Liver (tissue), 9 donors: Measurements from ENCODE around the gene NFATC2. TPM values are rescaled to one million over a fixed set of nuclear protein-coding genes. Genes with fewer than 3 reads are reported as not detected.

Experiments
- DNase-seq: peaks from one replicate; pipeline ENCODE4 v3.0.0-alpha.2; 2017; ENCODE audit warnings: low spot score
- H3K27ac ChIP-seq, 2 donors: one replicate each; pipeline ENCODE4 v1.7.0; 2013; ENCODE audit warnings: inconsistent platforms in 2 of 2, low read length in 2 of 2, control low read depth in 1 of 2, low read depth in 1 of 2, mild to moderate bottlenecking in 1 of 2
- H3K27me3 ChIP-seq, 4 donors: one replicate each; pipeline versions ENCODE4 v1.6.1 to v1.7.0; 2013; ENCODE audit warnings: low read length in 3 of 4, inconsistent platforms in 1 of 4, mild to moderate bottlenecking in 1 of 4, moderate library complexity in 1 of 4; ENCODE audit not compliant: control insufficient read depth in 4 of 4, insufficient read depth in 4 of 4
- H3K36me3 ChIP-seq, 4 donors: one replicate each; pipeline versions ENCODE4 v1.6.1 to v1.7.0; 2013; ENCODE audit warnings: low read length in 3 of 4, mild to moderate bottlenecking in 3 of 4, low read depth in 1 of 4, moderate library complexity in 1 of 4; ENCODE audit not compliant: control insufficient read depth in 4 of 4, insufficient read depth in 3 of 4
- H3K4me1 ChIP-seq, 4 donors: one replicate each; pipeline versions ENCODE4 v1.6.1 to v1.7.0; 2013; ENCODE audit warnings: low read length in 3 of 4, mild to moderate bottlenecking in 3 of 4, moderate library complexity in 1 of 4; ENCODE audit not compliant: control insufficient read depth in 4 of 4, insufficient read depth in 4 of 4
- H3K4me3 ChIP-seq, 3 donors: one replicate each; pipeline versions ENCODE4 v1.6.1 to v1.7.0; 2013; ENCODE audit warnings: low read length in 3 of 3, control low read depth in 1 of 3, low read depth in 1 of 3, mild to moderate bottlenecking in 1 of 3
- H3K9ac ChIP-seq, 2 donors: one replicate each; pipeline ENCODE4 v1.7.0; 2013; ENCODE audit warnings: low read length in 2 of 2, mild to moderate bottlenecking in 2 of 2, moderate library complexity in 2 of 2, control low read depth in 1 of 2, low read depth in 1 of 2
- H3K9me3 ChIP-seq, 4 donors: one replicate each; pipeline versions ENCODE4 v1.6.1 to v1.7.0; 2013; ENCODE audit warnings: low read length in 3 of 4; ENCODE audit not compliant: control insufficient read depth in 4 of 4
- EGR1 ChIP-seq, 2 donors: IDR thresholded peaks; 2 replicates each; pipeline ENCODE4 v1.6.1; 2016 to 2018; ENCODE audit warnings: antibody characterized with exemption in 2 of 2, low read depth in 2 of 2
- FOXA1 ChIP-seq: IDR thresholded peaks from 2 replicates; pipeline ENCODE4 v1.6.1; 2016; ENCODE audit warnings: antibody characterized with exemption
- FOXA2 ChIP-seq: IDR thresholded peaks from 2 replicates; pipeline ENCODE4 v1.6.1; 2016; ENCODE audit warnings: antibody characterized with exemption
- GABPA ChIP-seq, 2 donors: IDR thresholded peaks in 1 of 2; conservative IDR thresholded peaks in 1 of 2; 2 replicates each; pipeline ENCODE4 v1.6.1; 2016; ENCODE audit warnings: antibody characterized with exemption in 2 of 2, mild to moderate bottlenecking in 1 of 2, moderate library complexity in 1 of 2
- HNF4A ChIP-seq, 2 donors: conservative IDR thresholded peaks; 2 replicates each; pipeline ENCODE4 v1.6.1; 2016; ENCODE audit warnings: antibody characterized with exemption in 2 of 2, mild to moderate bottlenecking in 2 of 2
- HNF4G ChIP-seq: IDR thresholded peaks from 2 replicates; pipeline ENCODE4 v1.6.1; 2016; ENCODE audit warnings: antibody characterized with exemption
- JUND ChIP-seq, 2 donors: IDR thresholded peaks; 2 replicates each; pipeline ENCODE4 v1.6.1; 2016; ENCODE audit warnings: antibody characterized with exemption in 2 of 2
- NR2F2 ChIP-seq: IDR thresholded peaks from 2 replicates; pipeline ENCODE4 v1.6.1; 2016; ENCODE audit warnings: antibody characterized with exemption
- RAD21 ChIP-seq, 2 donors: IDR thresholded peaks; 2 replicates each; pipeline ENCODE4 v1.6.1; 2016; ENCODE audit warnings: antibody characterized with exemption in 2 of 2, mild to moderate bottlenecking in 2 of 2
- RXRA ChIP-seq, 2 donors: IDR thresholded peaks; 2 replicates each; pipeline ENCODE4 v1.6.1; 2017 to 2018; ENCODE audit warnings: antibody characterized with exemption in 2 of 2, mild to moderate bottlenecking in 1 of 2
- SP1 ChIP-seq: IDR thresholded peaks from 2 replicates; pipeline ENCODE4 v1.6.1; 2018; ENCODE audit warnings: antibody characterized with exemption, mild to moderate bottlenecking
- TAF1 ChIP-seq: conservative IDR thresholded peaks from 2 replicates; pipeline ENCODE4 v1.6.1; 2016; ENCODE audit warnings: antibody characterized with exemption, mild to moderate bottlenecking
- YY1 ChIP-seq: IDR thresholded peaks from 2 replicates; pipeline ENCODE4 v1.6.1; 2016; ENCODE audit warnings: antibody characterized with exemption, mild to moderate bottlenecking
- WGBS: extraction: QIAGEN DNeasy Blood & Tissue Kit; methylation state at CpG from one replicate; pipeline ENCODE4 v1.1.7; 2013; 5-methylcytosine and 5-hydroxymethylcytosine counted together
- polyA plus RNA-seq, 2 donors: library from polyadenylated mRNA; stranded (reverse) in 1 of 2; unstranded in 1 of 2; fragments of 200-250 nt in 1 of 2; fragments of >200 nt in 1 of 2; fragmentation: Nextera tagmentation in 1 of 2; extraction: Ambion mirVana in 1 of 2; gene quantifications; one replicate each; pipeline versions ENCODE4 v1.2.1 to v1.2.3, GENCODE V29; 2013 to 2015
- total RNA-seq, 2 donors: library from RNA; depleted of rRNA; stranded (reverse); fragments of >200 nt; gene quantifications; one replicate each; pipeline ENCODE4 v1.2.3, GENCODE V29; 2014
- TF ChIP-seq, protein P1 (sequence below): IDR thresholded peaks from 2 replicates; pipeline ENCODE4 v1.6.1; 2016; ENCODE audit warnings: antibody characterized with exemption
- TF ChIP-seq, protein P2 (sequence below): IDR thresholded peaks from 2 replicates; pipeline ENCODE4 v1.6.1; 2016; ENCODE audit warnings: antibody characterized with exemption
- TF ChIP-seq, protein P3 (sequence below): fragments of 150-350 bp; IDR thresholded peaks from 2 replicates; pipeline ENCODE4 v1.5.1; 2017; ENCODE audit warnings: improper control_type of control experiment, low read depth, low read length; ENCODE audit not compliant: missing input control
- TF ChIP-seq, protein P4 (sequence below): IDR thresholded peaks from 2 replicates; pipeline ENCODE4 v1.6.1; 2016; ENCODE audit warnings: antibody characterized with exemption
- TF ChIP-seq, protein P5 (sequence below): IDR thresholded peaks from 2 replicates; pipeline ENCODE4 v1.6.1; 2016; ENCODE audit warnings: antibody characterized with exemption, mild to moderate bottlenecking
- donor health status: healthy.
- donor health status: healthy.
- donor health status: healthy.
- donor health status: healthy.
- donor health status: healthy.

NFATC2 gene
- total and polyA plus RNA-seq, 4 donors: 1.2 to 6.7 (median 2.6) TPM

DNA sequence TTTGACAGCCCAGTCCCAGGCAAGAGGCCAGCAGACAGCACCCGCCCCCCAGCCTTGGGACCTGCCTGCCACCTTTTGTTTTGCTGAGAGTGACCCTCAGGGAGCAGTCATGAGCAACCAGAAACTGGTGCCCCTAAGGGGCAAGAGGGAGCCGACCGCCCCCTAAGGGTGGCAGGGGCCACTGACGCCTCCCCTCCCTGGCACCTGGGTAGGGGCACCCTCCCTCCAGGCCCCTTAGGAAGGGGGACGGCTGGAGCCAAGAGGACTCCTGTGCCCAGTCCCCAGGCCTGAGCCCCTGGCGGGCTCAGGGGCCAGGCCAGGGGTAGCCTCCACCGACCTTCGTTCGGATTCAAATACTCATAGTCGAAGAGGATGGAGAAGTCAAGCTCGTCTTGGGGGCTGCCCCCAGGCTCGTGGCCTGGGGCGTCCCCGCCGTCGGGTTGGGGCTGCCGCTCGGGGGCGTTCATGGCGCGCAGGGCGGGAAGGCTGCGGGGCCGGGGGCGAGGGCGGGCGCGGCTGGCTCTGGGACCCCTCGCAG lies 417 bp downstream of the NFATC2 start:
- WGBS: 4% methylated on average over 29 of the region's 29 CpGs
- Histone ChIP-seq H3K9ac (peak overlapping the region; percentile 29 to 78), H3K4me1 (peaks cover 5 to 33% (median 19%) of the 10 kb centered on the region in 4 donors), H3K9me3 (no peaks in the 10 kb centered on the region), H3K4me3 (peak overlapping the region; percentile 64 to 79 (median 75)), H3K36me3 (no peaks in the 10 kb centered on the region), H3K27me3 (no peaks in the 10 kb centered on the region), H3K27ac (peak overlapping the region; percentile 83 to 84)
- DNase-seq: peak; percentile 68
- peak; percentile 40 to 45 for TF ChIP-seq RAD21 (IDR thresholded peaks at IDR 0.05)
- TF ChIP-seq JUND (IDR thresholded peaks at IDR 0.05): no peak

DNA sequence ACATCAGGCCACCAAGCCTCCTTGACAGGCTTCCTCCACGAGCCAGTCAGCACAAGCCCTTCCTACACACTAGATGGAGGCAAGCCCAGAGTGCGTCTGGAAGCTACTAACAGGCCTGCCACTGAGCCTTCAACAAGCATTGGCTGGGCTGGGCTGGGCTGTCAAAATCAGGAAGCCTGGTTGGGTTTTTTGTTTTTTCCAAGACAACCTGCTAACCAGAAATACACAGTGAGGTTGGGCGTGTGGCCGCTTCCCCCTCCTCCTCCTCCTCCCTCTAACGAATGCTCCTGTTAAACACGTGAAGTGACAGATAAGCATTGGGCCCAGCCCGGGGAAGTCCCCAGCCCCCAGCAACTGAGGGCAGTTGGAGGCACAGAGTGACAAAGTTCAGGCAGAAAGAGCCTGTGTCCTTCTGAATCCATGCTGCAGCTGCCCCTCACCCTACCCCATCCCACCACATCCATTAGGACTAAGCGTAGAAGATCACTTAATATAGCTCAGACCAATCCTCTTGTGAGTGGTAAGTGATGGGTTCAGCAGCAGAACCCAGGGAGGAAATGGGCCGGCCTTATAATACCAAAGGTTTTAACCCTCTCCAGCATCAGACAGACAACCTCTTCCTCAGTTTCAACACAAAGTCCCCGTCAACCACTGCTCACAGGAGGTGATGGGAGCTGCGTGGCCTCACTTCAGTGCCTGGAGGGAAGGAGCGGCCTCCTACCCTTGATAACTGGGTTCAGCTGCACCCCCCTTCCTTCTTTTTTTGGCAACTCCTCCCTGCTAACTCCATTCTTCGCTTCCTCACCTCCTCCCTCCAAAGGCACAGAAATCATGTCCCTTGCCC lies 1.1 kb downstream of the NFATC2 start:
- peak overlapping the region; percentile 83 to 84 for H3K27ac ChIP-seq
- TF ChIP-seq GABPA (IDR thresholded peaks at IDR 0.05 in 1 of 2, conservative IDR thresholded peaks at IDR 0.05 in 1 of 2) (no peak), YY1 (peak; percentile 15), HNF4G (peak; percentile 70), EGR1 (IDR thresholded peaks at IDR 0.05; ENCODE audit: low read depth in 2 of 2) (no peak), FOXA1 (no peak), HNF4A (conservative IDR thresholded peaks at IDR 0.05) (peak; percentile 86 to 89), NR2F2 (peak; percentile 25), TAF1 (peak; percentile 53), SP1 (peak; percentile 90), RXRA (IDR thresholded peaks at IDR 0.05) (peak; percentile 32 to 71), RAD21 (IDR thresholded peaks at IDR 0.05) (peak; percentile 34 to 53), FOXA2 (no peak), JUND (IDR thresholded peaks at IDR 0.05) (no peak)
- TF ChIP-seq, protein P1, sequence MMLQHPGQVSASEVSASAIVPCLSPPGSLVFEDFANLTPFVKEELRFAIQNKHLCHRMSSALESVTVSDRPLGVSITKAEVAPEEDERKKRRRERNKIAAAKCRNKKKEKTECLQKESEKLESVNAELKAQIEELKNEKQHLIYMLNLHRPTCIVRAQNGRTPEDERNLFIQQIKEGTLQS: no peak
- TF ChIP-seq, protein P2, sequence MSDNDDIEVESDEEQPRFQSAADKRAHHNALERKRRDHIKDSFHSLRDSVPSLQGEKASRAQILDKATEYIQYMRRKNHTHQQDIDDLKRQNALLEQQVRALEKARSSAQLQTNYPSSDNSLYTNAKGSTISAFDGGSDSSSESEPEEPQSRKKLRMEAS: peak; percentile 65
- TF ChIP-seq, protein P3, sequence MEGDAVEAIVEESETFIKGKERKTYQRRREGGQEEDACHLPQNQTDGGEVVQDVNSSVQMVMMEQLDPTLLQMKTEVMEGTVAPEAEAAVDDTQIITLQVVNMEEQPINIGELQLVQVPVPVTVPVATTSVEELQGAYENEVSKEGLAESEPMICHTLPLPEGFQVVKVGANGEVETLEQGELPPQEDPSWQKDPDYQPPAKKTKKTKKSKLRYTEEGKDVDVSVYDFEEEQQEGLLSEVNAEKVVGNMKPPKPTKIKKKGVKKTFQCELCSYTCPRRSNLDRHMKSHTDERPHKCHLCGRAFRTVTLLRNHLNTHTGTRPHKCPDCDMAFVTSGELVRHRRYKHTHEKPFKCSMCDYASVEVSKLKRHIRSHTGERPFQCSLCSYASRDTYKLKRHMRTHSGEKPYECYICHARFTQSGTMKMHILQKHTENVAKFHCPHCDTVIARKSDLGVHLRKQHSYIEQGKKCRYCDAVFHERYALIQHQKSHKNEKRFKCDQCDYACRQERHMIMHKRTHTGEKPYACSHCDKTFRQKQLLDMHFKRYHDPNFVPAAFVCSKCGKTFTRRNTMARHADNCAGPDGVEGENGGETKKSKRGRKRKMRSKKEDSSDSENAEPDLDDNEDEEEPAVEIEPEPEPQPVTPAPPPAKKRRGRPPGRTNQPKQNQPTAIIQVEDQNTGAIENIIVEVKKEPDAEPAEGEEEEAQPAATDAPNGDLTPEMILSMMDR: no peak
- TF ChIP-seq, protein P4, sequence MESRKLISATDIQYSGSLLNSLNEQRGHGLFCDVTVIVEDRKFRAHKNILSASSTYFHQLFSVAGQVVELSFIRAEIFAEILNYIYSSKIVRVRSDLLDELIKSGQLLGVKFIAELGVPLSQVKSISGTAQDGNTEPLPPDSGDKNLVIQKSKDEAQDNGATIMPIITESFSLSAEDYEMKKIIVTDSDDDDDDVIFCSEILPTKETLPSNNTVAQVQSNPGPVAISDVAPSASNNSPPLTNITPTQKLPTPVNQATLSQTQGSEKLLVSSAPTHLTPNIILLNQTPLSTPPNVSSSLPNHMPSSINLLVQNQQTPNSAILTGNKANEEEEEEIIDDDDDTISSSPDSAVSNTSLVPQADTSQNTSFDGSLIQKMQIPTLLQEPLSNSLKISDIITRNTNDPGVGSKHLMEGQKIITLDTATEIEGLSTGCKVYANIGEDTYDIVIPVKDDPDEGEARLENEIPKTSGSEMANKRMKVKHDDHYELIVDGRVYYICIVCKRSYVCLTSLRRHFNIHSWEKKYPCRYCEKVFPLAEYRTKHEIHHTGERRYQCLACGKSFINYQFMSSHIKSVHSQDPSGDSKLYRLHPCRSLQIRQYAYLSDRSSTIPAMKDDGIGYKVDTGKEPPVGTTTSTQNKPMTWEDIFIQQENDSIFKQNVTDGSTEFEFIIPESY: no peak
- TF ChIP-seq, protein P5, sequence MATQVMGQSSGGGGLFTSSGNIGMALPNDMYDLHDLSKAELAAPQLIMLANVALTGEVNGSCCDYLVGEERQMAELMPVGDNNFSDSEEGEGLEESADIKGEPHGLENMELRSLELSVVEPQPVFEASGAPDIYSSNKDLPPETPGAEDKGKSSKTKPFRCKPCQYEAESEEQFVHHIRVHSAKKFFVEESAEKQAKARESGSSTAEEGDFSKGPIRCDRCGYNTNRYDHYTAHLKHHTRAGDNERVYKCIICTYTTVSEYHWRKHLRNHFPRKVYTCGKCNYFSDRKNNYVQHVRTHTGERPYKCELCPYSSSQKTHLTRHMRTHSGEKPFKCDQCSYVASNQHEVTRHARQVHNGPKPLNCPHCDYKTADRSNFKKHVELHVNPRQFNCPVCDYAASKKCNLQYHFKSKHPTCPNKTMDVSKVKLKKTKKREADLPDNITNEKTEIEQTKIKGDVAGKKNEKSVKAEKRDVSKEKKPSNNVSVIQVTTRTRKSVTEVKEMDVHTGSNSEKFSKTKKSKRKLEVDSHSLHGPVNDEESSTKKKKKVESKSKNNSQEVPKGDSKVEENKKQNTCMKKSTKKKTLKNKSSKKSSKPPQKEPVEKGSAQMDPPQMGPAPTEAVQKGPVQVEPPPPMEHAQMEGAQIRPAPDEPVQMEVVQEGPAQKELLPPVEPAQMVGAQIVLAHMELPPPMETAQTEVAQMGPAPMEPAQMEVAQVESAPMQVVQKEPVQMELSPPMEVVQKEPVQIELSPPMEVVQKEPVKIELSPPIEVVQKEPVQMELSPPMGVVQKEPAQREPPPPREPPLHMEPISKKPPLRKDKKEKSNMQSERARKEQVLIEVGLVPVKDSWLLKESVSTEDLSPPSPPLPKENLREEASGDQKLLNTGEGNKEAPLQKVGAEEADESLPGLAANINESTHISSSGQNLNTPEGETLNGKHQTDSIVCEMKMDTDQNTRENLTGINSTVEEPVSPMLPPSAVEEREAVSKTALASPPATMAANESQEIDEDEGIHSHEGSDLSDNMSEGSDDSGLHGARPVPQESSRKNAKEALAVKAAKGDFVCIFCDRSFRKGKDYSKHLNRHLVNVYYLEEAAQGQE: no peak
- 3% methylated on average over 13 of the region's 13 CpGs for WGBS
- peaks cover 5 to 39% (median 25%) of the 10 kb centered on the region in 4 donors for H3K4me1 ChIP-seq
- H3K27me3 ChIP-seq: no peaks in the 10 kb centered on the region
- H3K36me3 ChIP-seq: no peaks in the 10 kb centered on the region
- no peaks in the 10 kb centered on the region for H3K9me3 ChIP-seq
- peak; percentile 81 for DNase-seq
- H3K9ac ChIP-seq: peak overlapping the region; percentile 61 to 78
- H3K4me3 ChIP-seq: peak overlapping the region; percentile 64 to 79 (median 75)
